Neural crest cell (in vitro differentiated cells): ENCODE measurements around the gene CNRIP1. TPM values are rescaled to one million over a fixed set of nuclear protein-coding genes. Genes with fewer than 3 reads are reported as not detected.

Experiments used
- DNase-seq: peaks from one replicate; pipeline ENCODE4 v3.0.0; 2021; ENCODE audit warnings: low read depth, mixed read lengths, low spot score
- H3K27ac Mint-ChIP-seq: one replicate; pipeline ENCODE4 v1.8.0; 2021; ENCODE audit warnings: mild to moderate bottlenecking, mixed read lengths; ENCODE audit not compliant: unreplicated experiment
- H3K27me3 Mint-ChIP-seq: 2 replicates; pipeline ENCODE4 v1.8.0; 2021; ENCODE audit warnings: low read depth, mild to moderate bottlenecking, mixed read lengths
- H3K36me3 Mint-ChIP-seq: 2 replicates; pipeline ENCODE4 v1.8.0; 2021; ENCODE audit warnings: low read depth, mild to moderate bottlenecking, mixed read lengths
- H3K4me1 Mint-ChIP-seq: 2 replicates; pipeline ENCODE4 v1.8.0; 2021; ENCODE audit warnings: mixed read lengths
- H3K4me3 Mint-ChIP-seq: one replicate; pipeline ENCODE4 v1.8.0; 2021; ENCODE audit warnings: mild to moderate bottlenecking, mixed read lengths
- H3K9me3 Mint-ChIP-seq: 2 replicates; pipeline ENCODE4 v1.8.0; 2021; ENCODE audit warnings: mixed read lengths
- total RNA-seq: library from RNA; stranded (reverse); gene quantifications from 2 replicates; pipeline ENCODE4 v1.2.1, GENCODE V29; 2021
- TF ChIP-seq, protein P1 (sequence below): fragments of 200-600 bp; sonication (generic); conservative IDR thresholded peaks from 2 replicates; pipeline ENCODE4 v1.5.0; 2021; ENCODE audit warnings: antibody characterized with exemption, mild to moderate bottlenecking

Gene CNRIP1
- total RNA-seq, 1 donor from 2014 or later, result 36.6 TPM

- Mint-ChIP-seq H3K27ac (no peak overlapping the region), H3K9me3 (no peaks in the 10 kb centered on the region), H3K36me3 (no peaks in the 10 kb centered on the region), H3K4me1 (peaks cover 21% of the 10 kb centered on the region), H3K4me3 (no peak overlapping the region), H3K27me3 (no peaks in the 10 kb centered on the region)
- TF ChIP-seq, protein P1, sequence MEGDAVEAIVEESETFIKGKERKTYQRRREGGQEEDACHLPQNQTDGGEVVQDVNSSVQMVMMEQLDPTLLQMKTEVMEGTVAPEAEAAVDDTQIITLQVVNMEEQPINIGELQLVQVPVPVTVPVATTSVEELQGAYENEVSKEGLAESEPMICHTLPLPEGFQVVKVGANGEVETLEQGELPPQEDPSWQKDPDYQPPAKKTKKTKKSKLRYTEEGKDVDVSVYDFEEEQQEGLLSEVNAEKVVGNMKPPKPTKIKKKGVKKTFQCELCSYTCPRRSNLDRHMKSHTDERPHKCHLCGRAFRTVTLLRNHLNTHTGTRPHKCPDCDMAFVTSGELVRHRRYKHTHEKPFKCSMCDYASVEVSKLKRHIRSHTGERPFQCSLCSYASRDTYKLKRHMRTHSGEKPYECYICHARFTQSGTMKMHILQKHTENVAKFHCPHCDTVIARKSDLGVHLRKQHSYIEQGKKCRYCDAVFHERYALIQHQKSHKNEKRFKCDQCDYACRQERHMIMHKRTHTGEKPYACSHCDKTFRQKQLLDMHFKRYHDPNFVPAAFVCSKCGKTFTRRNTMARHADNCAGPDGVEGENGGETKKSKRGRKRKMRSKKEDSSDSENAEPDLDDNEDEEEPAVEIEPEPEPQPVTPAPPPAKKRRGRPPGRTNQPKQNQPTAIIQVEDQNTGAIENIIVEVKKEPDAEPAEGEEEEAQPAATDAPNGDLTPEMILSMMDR, result no peak
- no peak for DNase-seq
Measured at GRCh38 chr2:68258851-68259250, 60.9 kb downstream of the CNRIP1 start.

- TF ChIP-seq, protein P1, result no peak
- H3K4me3 Mint-ChIP-seq, result peak overlapping the region; percentile 83
- no peaks in the 10 kb centered on the region for H3K9me3 Mint-ChIP-seq
- H3K27ac Mint-ChIP-seq, result no peak overlapping the region
- no peak for DNase-seq
- H3K4me1 Mint-ChIP-seq, result peaks cover 24% of the 10 kb centered on the region
- H3K36me3 Mint-ChIP-seq, result no peaks in the 10 kb centered on the region
- H3K27me3 Mint-ChIP-seq, result no peaks in the 10 kb centered on the region
Measured at GRCh38 chr2:68256093-68256450, 63.7 kb downstream of the CNRIP1 start.

DNA sequence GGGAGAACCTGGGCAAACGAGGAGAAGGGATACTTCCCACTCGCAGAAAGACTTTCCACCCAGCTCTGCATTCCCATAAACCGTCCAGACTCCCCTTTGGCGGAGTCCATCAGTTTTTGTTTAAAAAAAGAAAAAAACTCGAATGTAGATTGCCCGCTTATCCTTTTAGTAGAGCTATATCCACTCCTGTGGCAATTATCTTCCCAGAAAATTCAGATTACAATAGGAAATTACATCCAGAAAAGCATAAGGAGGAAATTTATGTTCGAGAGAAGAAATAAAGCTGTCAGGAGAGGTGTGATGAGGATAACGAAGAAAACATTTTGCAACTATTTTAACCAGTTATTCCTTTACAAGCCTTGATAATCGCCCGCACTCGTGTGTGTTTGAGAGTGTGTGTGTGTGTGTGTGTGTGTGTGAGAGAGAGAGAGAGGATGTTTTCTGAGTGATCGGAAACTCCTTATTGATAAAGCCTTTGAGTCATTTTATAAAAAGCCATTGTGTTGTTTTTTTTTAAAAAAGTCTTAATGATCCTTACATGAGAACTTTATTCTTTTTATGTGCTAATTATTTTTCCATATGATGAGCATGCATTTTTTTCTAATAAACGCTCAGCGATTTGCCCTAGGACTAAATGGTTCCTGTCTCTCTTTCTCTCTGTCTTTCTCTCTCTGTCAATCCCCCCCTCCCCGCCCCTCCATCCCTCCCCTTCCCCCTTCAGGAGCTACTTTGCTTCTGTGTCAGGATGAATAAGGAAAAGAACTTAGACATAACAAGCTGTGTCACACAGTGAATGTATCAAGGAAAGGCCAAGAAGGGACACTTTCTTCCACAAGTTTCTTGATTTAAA lies 66.3 kb downstream of the CNRIP1 start:
- Mint-ChIP-seq H3K4me3 (peak overlapping the region; percentile 97), H3K4me1 (peaks cover 38% of the 10 kb centered on the region), H3K27ac (peak overlapping the region; percentile 99), H3K27me3 (no peaks in the 10 kb centered on the region), H3K9me3 (no peaks in the 10 kb centered on the region), H3K36me3 (no peaks in the 10 kb centered on the region)
- DNase-seq, result no peak
- TF ChIP-seq, protein P1, result no peak

- DNase-seq, result peak; percentile 82
- Mint-ChIP-seq H3K27ac (peak within 1 kb of the TSS; percentile 99), H3K36me3 (no peaks in the 10 kb centered on the region), H3K27me3 (no peaks in the 10 kb centered on the region), H3K9me3 (no peaks in the 10 kb centered on the region), H3K4me3 (peak within 1 kb of the TSS; percentile 97), H3K4me1 (peaks cover 38% of the 10 kb centered on the region)
- TF ChIP-seq, protein P1, result no peak
Measured at GRCh38 chr2:68252400-68253218, 67.1 kb downstream of the CNRIP1 start, which contains the start of gene PPP3R1. TSS of gene PPP3R1 (minus strand) at chr2:68252532. CDS start at chr2:68252127, 405 bp downstream.

DNA sequence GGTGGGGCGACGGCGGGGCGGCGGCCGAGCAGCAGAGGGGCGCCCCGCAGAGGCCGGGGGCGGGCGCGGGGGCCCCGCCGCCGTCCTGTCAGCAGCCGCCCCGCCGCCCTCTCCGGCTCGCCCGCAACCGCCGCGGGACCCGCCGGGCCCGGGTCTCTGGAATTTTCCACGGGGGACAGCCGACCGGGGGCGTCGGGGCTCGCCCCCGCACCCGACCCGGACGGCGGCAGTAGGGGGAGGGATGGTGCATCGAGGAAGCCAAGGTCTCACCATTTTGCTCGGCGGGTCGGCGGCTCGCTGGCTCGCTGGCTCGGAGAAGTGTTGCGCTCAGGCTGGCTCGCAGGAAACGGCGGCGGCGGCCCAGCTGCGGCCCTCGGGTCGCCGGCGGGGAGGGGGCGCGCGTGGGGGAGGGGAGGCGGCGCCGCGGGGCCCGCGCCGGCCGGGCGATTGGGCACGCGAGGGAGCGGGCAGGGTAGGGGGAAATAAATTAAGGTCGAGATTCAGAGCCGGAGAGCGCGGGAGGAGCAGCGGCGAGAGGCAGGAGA lies 67.8 kb downstream of the CNRIP1 start:
- Mint-ChIP-seq H3K36me3 (no peaks in the 10 kb centered on the region), H3K27ac (peak overlapping the region; percentile 89), H3K4me1 (peaks cover 36% of the 10 kb centered on the region), H3K9me3 (no peaks in the 10 kb centered on the region), H3K27me3 (no peaks in the 10 kb centered on the region), H3K4me3 (peak overlapping the region; percentile 91)
- no peak for DNase-seq
- TF ChIP-seq, protein P1, result no peak
